ENCODE data around the gene TUBGCP2.
A peak's percentile ranks its signal among the peaks of the same experiment; 100 is the strongest.

Gene TUBGCP2

DNA sequence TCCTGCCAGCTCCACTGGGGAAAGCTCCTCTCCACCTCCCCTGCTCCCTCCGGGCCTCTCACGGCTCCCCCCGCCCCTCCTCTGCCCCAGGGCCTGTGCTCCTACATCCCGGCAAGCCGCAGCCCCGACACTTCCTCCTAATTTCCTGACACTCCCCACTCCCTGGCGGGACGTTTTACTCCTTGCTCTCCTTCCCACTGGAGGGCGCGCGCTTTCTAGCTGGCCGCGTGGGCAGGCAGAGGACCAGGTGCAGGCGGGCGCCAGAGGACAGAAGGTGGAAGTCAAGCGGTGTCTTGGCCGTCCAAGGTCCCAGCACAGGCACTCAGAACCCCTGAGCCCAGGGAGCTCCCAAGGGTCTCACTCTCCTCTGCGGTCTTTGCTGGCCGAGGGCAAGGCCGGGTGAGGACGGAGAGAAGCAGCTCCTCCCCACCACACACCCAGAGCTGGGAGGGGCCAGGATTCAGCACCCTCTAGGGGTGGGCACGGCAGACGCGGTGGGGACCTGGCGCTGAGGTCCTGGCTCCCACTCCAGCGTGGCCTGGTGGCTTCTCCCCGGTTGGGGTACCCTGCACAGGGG, 51.1 kb downstream of the TUBGCP2 start:
- TF ChIP-seq, protein P1, sequence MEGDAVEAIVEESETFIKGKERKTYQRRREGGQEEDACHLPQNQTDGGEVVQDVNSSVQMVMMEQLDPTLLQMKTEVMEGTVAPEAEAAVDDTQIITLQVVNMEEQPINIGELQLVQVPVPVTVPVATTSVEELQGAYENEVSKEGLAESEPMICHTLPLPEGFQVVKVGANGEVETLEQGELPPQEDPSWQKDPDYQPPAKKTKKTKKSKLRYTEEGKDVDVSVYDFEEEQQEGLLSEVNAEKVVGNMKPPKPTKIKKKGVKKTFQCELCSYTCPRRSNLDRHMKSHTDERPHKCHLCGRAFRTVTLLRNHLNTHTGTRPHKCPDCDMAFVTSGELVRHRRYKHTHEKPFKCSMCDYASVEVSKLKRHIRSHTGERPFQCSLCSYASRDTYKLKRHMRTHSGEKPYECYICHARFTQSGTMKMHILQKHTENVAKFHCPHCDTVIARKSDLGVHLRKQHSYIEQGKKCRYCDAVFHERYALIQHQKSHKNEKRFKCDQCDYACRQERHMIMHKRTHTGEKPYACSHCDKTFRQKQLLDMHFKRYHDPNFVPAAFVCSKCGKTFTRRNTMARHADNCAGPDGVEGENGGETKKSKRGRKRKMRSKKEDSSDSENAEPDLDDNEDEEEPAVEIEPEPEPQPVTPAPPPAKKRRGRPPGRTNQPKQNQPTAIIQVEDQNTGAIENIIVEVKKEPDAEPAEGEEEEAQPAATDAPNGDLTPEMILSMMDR (IDR thresholded peaks at IDR 0.05; ENCODE audit: control insufficient read depth, extremely low read depth, insufficient read depth), result peak; percentile 87
- peak; percentile 33 for DNase-seq (ENCODE audit: low read depth)
- peak overlapping the region; percentile 41 for H3K4me3 ChIP-seq (ENCODE audit: low read depth, low read length)

DNA sequence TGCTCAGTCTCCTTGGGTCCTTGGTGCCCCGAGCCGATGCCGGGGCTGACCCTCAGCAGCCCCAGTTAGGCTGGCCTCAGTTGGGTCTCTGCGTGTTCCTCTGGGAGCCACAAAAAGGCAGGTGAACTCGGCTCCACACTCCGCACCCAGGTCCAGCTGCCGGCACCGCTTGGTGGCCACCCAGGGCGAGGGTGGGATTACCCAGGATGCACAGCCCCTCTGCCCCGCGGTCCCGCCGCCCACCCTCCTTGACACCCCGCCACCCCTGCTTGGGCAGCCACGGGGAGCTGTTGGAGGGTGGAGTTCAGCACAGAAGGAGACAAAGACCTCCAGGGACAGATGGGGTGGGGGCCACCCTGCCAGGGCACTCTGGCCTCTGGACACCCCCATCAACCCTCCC, 53.3 kb downstream of the TUBGCP2 start:
- no peak overlapping the region for H3K4me3 ChIP-seq (ENCODE audit: low read depth, low read length)
- TF ChIP-seq, protein P1 (IDR thresholded peaks at IDR 0.05; ENCODE audit: control insufficient read depth, extremely low read depth, insufficient read depth), result no peak
- no peak for DNase-seq (ENCODE audit: low read depth)

DNA sequence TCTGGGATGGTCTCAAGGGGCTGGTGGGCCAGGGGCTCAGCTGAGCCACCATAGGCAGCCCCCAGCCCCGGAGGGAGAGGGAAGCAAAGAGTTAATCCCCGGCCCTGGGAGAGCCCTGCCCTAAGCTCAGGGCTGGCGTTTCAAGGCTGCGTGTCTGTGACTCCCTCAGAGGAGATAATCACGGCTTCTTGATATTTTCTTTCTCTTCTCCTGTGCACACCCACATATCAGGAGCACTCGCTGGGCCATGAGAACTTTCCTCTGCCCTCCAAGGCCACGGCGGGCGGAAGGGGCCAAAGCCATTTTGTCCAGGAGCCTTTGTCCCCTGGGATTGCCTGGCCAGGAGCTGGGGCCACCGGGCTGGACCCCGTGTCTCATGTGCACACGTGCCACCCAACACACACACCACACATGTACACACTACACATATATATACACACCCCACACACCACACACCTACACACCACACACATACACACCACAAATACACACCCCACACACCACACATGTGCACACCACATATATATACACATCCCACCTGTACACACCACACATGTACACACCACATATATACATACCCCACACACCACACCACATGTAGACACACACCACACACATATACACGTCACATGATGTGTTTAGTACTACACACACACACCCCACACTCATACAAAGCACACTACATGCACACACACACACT, 54.1 kb downstream of the TUBGCP2 start:
- no peak overlapping the region for H3K4me3 ChIP-seq (ENCODE audit: low read depth, low read length)
- DNase-seq (ENCODE audit: low read depth), result no peak
- TF ChIP-seq, protein P1 (IDR thresholded peaks at IDR 0.05; ENCODE audit: control insufficient read depth, extremely low read depth, insufficient read depth), result no peak

DNA sequence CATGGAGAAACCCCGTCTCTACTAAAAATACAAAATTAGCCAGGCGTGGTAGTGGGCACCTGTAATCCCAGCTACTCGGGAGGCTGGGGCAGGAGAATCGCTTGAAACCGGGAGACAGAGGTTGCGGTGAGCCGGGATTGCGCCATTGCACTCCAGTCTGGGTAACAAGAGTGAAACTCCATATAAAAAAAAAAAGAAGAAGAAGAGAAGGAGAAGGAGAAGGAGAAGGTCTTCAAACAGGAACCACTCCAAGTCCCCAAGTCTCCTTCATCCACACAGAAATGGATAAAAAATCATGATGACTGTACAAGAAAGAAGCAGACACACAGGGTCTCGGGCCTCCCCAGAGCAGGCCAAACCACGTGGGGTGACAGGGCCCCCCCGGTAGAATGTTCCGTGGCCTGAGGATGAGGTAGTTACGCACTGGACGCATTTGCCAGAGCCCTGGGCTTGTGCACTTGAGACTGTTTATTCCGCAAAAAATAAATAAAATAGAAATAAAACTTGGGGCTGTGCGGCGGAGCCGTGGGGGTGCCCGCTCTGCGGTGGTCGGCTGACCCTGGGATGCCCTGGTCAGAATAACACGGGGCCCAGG, 55.2 kb downstream of the TUBGCP2 start:
- TF ChIP-seq, protein P1 (IDR thresholded peaks at IDR 0.05; ENCODE audit: control insufficient read depth, extremely low read depth, insufficient read depth), result no peak
- DNase-seq (ENCODE audit: low read depth), result no peak
- no peak overlapping the region for H3K4me3 ChIP-seq (ENCODE audit: low read depth, low read length)

DNA sequence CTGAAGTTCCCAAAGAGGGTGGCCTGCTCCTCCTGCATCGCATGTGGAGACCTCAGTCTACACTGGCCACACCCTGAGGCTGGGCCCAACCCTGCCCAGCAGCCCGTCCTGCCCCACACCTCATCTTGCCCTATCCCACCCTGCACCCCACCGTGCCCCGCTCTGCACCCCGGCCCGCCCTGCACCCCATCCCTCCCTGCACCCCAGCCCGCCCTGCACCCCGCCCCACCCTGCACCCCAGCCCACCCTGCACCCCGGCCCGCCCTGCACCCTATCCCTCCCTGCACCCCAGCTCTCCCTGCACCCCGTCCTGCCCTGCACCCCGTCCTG, 56.5 kb downstream of the TUBGCP2 start:
- no peak for DNase-seq (ENCODE audit: low read depth)
- TF ChIP-seq, protein P1 (IDR thresholded peaks at IDR 0.05; ENCODE audit: control insufficient read depth, extremely low read depth, insufficient read depth), result no peak
- no peak overlapping the region for H3K4me3 ChIP-seq (ENCODE audit: low read depth, low read length)

DNA sequence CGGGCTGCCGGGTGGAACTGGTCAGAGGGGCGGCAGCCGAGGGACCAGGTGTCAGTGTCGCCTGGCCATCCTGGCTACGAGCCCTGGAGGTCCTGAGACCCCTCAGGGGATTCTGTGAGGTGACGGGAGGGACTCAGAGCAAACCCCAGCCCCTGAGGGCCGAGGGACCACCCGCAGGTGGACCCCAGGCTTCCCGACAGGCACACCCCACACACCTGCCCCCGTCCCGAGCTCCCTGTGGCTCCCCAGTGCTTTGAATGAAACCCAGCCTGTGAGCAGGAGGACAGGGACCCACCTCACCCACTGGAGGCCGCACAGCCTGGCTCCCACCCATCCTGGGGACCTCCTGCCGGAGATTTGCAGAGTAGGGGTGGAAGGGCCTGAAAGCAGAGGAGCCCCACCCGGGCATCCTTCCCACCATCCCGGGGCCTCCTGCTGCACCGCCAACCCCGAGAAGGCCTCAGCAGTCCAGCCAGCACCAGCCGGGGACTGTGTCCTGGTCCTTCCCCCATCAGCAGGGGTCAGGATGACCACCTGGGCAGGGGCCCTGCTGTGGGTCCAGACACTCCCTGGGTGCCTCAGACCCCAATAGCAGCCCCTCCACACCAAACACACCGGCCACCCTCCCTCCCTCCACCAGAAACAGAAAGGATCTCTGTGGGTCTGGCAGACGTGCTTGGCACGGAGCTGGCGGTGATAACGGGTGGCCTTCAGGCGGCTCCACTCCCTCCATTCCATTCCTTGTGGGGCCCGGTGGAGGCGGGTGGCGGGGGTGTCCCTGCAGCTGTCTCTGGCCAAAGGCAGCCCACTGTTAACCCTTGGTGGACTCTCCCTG, 57.1 kb downstream of the TUBGCP2 start:
- H3K4me3 ChIP-seq (ENCODE audit: low read depth, low read length), result no peak overlapping the region
- no peak for DNase-seq (ENCODE audit: low read depth)
- TF ChIP-seq, protein P1 (IDR thresholded peaks at IDR 0.05; ENCODE audit: control insufficient read depth, extremely low read depth, insufficient read depth), result no peak
